ES-I3 (cell line): Measurements from ENCODE around the gene MRS2.
"Not testable (repeated sequence)": the region's sequence is repeated elsewhere in the genome, so short reads cannot be mapped to it uniquely, and the experiment has no call there.

Experiments
- H3K36me3 ChIP-seq: 2 replicates; pipeline ENCODE4 v1.6.1; 2013; ENCODE audit warnings: mild to moderate bottlenecking, low read length, control low read depth, moderate library complexity; ENCODE audit not compliant: insufficient read depth
- H3K4me1 ChIP-seq: 2 replicates; pipeline ENCODE4 v1.6.1; 2013; ENCODE audit warnings: mild to moderate bottlenecking, control low read depth, low read length; ENCODE audit not compliant: insufficient read depth
- H3K9ac ChIP-seq: 2 replicates; pipeline ENCODE4 v1.6.1; 2013; ENCODE audit warnings: low read depth, mild to moderate bottlenecking, low read length, moderate library complexity
- H3K9me3 ChIP-seq: 2 replicates; pipeline ENCODE4 v1.6.1; 2013; ENCODE audit warnings: mild to moderate bottlenecking, low read length, moderate library complexity; ENCODE audit not compliant: control insufficient read depth, insufficient read depth

MRS2 gene

DNA sequence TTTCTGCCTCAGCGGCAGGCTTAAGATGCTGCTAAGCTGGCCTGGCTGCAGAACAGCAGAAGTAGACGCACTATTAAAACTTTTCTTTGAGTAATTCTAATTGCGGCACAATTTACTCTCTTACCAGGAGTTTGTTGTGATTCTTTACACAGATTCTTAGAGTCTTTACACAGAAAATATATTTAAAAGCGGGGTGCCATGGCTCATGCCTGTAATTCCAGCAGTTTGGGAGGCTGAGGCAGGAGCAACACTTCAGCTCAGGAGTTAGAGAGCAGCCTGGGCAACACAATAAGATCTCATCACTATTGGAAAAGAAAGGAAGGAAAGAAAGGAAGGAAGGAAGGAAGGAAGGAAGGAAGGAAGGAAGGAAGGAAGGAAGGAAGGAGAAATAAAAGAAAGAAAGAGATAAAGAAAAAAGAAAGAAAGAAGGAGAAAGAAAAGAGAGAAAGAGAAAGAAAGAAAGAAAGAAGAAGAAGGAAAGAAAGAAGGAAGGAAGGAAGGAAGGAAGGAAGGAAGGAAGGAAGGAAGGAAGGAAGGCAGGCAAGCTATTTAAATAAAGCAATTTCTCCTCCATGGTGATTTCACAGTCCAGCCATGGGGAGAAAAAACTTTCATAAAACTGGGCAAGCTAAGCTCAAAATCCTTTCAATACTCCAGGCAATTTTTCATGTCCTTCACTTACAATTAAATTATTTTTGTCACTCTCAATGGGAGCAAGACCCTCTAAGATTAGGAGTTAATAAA, 21.1 kb upstream of the MRS2 start:
- H3K9ac ChIP-seq, result no peak overlapping the region
- H3K4me1 ChIP-seq, result peaks cover 5% of the 10 kb centered on the region; the same call in 1 of the 2 replicates

DNA sequence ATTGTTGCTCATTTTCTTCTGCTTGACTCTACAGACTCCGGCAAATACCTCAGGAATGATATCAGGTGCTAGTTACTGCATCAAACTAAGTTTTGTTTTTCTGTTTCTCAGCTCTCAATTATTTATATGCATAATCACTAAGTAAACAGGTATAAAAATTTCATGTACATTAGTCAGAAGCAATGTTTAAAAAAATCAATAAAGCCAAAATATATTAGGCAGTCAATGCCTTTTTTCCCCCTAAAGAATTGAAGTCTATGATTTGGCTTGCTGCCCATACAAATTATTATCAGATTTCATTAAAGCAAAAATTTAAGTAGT, 20.6 kb upstream of the MRS2 start:
- Histone ChIP-seq H3K4me1 (no peaks in the 10 kb centered on the region), H3K36me3 (no peaks in the 10 kb centered on the region), H3K9me3 (no peaks in the 10 kb centered on the region), H3K9ac (no peak overlapping the region)

More for the DNA sequence above, 21.1 kb upstream of the MRS2 start:
- H3K36me3 ChIP-seq, result no peaks in the 10 kb centered on the region
- H3K9me3 ChIP-seq, result no peaks in the 10 kb centered on the region

DNA sequence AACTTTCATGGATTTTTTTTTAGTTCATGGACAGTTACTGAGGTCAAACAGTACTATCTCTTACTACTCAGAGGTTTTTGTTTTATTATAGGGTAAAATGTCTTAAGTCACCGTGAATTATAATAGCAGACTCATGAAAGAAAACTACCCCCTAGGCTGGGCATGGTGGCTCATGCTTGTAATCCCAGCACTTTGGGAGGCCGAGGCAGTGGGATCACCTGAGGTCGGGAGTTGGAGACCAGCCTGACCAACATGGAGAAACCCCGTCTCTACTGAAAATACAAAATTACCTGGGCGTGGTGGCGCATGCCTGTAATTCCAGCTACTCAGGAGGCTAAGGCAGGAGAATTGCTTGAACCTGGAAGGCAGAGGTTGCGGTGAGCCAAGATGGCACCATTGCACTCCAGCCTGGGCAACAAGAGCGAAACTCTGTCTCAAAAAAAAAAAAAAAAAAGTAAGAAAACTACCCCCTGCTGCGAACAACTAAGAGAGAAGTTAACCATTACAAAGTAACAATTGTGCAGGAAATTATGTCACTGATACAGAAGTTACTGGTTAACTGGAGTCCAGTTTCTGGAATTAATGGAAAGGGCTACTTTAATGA, 19.7 kb upstream of the MRS2 start:
- not testable (repeated sequence) for H3K36me3 ChIP-seq, H3K9me3 ChIP-seq, H3K4me1 ChIP-seq, H3K9ac ChIP-seq

DNA sequence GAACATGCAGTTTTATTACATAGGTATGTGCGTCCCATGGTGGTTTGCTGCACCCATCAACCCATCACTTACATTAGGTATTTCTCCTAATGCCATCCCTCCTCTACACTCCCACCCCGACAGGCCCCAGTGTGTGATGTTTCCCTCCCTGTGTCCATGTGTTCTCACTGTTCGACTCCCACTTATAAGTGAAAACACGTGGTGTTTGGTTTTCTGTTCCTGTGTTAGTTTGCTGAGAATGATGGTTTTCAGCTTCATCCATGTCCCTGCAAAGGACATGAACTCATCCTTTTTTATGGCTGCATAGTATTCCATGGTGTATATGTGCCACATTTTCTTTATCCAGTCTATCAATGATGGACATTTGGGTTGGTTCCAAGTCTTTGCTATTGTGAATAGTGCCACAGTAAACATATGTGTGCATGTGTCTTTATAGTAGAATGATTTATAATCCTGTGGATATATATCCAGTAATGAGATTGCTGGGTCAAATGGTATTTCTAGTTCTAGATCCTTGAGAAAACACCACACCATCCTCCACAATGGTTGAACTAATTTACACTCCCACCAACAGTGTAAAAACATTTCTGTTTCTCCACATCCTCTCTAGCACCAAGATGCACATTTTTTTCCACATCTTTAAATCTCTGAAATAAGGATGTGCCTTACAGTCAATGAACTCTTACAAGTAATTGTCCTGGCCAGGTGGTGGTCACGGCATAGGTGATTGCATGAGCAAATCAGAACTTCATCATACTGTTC, 18.2 kb upstream of the MRS2 start:
- not testable (repeated sequence) for H3K9me3 ChIP-seq, H3K9ac ChIP-seq, H3K4me1 ChIP-seq, H3K36me3 ChIP-seq

DNA sequence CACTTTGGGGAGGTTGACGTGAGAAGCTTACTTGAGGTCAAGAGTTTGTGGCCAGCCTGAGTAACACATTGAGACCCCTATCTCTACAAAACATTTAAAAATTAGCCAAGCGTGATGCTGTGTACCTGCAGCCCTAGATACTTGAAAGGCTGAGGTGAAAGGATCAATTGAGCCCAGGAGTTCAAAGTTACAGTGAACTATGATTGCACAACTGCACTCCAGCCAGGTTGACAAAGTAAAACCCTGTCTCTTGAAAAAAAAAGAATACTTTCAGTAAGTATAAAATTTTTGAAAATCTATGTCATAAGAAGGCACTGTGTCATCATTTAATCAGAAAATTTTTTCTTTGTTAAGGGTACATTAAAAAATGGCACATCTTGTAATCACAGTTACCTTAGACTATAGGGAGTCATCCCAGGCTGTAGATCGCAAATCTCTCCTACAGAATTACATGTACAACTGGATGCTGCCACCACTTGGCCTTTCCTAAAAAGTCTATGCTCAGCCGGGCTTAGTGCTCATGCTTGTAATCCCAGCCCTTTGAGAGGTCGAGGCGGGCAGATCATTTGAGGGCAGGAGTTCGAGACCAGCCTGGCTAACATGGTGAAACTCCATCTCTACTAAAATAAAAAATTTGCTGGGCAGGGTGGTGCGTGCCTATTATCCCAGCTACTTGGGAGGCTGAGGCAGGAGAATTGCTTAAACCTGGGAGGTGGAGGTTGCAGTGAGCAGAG, 17.0 kb upstream of the MRS2 start:
- Histone ChIP-seq H3K9ac (no peak overlapping the region), H3K36me3 (no peaks in the 10 kb centered on the region), H3K9me3 (no peaks in the 10 kb centered on the region), H3K4me1 (no peaks in the 10 kb centered on the region)

DNA sequence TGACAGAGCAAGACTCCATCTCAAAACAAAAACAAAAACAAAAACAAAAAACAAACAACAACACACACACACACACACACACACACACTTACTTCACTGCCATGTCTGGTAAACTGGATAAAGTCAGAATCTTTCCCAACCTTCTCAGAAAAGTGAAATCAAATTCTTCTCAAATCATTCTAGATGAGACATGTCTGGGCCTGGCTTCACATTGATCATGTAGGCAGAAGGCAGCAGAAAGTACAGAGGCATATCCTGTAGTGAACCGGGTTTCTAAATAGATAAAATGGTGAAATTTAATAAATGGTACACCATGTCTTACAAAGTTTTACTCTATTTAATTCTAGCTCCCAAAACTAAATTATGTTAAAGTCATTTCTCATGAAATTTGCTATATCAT, 14.9 kb upstream of the MRS2 start:
- no peaks in the 10 kb centered on the region for H3K4me1 ChIP-seq
- H3K9me3 ChIP-seq, result no peaks in the 10 kb centered on the region
- no peak overlapping the region for H3K9ac ChIP-seq
- H3K36me3 ChIP-seq, result no peaks in the 10 kb centered on the region

DNA sequence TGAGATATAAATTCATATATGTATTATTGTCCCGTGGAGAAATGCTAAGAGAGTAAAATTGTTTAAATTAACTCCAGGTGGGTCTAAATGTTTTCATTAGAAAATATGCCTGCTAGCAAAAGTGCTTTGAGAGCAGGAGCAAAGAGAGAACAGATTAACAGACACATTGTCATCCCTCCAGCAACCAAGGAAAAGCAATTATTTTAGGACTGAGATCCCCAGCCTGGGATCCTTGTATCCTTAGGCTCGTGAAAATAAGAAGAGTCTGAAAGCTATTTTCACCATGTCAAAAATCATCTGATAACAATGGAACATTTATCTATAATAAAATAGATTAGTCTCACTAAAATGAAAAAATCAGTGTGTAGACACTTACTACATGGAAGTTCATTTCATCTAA, 11.5 kb upstream of the MRS2 start:
- H3K36me3 ChIP-seq, result 0 out of 2 replicates have a peak, but pooled peaks cover 3% of the 10 kb centered on the region
- H3K9ac ChIP-seq, result no peak overlapping the region
- peaks cover 4% of the 10 kb centered on the region; the same call in 1 of the 2 replicates for H3K9me3 ChIP-seq
- no peaks in the 10 kb centered on the region for H3K4me1 ChIP-seq

DNA sequence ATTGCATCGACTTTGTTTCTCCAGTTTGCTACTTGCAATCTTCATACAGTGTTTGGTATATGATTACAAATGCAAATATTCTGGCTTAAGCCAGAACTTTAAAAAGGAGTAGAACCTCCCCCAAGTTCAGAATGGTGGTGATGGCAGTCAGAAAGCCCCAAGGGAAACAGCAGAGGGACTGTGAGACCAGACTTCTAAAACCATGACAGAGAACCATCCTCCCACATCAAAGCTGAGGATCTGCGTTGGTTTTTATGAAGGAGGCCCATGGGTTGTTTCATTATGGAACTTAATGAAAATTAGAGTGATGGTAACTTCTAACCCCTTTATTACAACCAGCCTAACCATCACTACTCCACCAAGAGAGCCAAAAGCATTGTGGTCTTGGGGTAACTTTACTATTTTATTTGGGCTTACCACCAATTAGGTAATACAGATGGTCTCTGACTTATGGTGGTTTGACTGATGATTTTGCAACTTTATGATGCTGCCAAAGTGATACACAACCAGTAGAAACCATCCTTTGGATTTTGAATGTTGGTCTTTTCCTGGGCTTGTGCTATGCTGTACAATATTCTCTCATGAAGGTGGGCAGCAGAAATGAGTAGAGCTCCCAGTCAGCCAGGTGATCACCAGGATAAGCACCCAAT, 10.9 kb upstream of the MRS2 start:
- no peaks in the 10 kb centered on the region for H3K4me1 ChIP-seq
- no peak overlapping the region for H3K9ac ChIP-seq
- H3K9me3 ChIP-seq, result peaks cover 9% of the 10 kb centered on the region; the same call in 1 of the 2 replicates
- 0 out of 2 replicates have a peak, but pooled peaks cover 4% of the 10 kb centered on the region for H3K36me3 ChIP-seq

DNA sequence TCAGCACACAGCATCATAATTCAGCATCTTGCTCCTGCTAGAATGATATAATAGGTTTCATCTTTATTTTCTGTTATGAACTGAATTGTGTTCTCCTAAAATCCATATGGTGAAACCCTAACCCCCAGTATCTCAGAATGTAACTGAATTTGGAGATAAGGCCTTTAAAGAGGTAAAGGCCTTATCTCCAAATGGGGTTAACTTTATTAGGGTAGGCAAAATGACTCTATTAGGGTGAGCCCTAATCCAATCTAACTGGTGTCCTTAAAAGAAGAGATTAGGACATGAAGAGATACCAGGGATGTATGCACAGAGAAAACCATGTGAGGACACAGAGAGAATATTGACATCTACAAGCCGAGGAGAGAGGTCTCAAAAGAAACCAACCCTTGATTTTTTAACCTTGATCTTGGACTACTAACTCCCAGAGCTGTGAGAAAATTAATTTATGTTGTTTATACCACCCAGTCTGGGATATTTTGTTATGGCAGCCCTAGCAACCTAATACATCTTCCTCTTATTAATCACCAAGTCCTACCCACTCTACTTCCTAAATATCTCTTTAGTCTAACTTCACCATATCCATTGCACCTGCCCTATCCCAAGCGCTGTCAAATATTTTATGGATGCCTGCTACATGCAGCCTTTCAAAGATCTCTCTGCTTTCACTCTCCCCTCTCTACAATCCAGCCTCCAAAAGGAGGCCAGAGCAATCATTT, 8.5 kb upstream of the MRS2 start:
- 0 out of 2 replicates have a peak, but pooled peaks cover 4% of the 10 kb centered on the region for H3K36me3 ChIP-seq
- H3K4me1 ChIP-seq, result peaks cover under 1% of the 10 kb centered on the region; the same call in 1 of the 2 replicates
- H3K9me3 ChIP-seq, result peaks cover 13% of the 10 kb centered on the region; the same call in 1 of the 2 replicates
- H3K9ac ChIP-seq, result no peak overlapping the region

DNA sequence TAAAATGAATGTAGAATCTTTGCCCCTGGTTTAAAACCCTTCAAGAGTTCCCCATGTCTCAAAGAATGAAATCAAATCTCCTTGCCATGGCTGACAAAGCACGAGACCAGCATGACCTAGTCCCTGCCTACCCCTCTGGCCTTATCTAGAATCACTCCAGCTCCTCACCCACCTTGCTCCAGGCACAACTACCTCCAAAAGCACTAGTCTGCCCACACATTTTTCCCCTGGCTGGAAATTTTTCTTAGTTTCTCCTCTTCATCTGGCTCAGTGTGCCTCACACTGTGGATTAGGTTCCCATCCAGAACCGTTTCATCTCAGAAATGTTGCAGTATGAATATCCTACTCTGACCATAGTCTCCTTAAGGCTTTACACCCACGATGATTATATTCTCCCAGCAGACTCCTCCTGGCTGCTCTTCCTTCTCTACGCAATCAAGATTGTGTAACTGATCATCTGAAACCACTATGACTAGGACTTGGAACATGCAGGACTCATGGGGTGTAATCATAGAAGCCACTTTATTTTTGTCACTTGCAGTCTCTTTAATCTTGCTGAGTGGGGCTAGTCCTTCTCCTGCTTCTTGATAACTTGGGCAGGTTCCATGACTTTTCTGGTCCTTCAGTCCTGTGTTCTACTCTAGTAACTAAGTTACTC, 7.8 kb upstream of the MRS2 start:
- Histone ChIP-seq H3K9me3 (peaks cover 13% of the 10 kb centered on the region; the same call in 1 of the 2 replicates), H3K9ac (no peak overlapping the region), H3K4me1 (peaks cover 6% of the 10 kb centered on the region; the same call in 1 of the 2 replicates), H3K36me3 (0 out of 2 replicates have a peak, but pooled peaks cover 4% of the 10 kb centered on the region)

DNA sequence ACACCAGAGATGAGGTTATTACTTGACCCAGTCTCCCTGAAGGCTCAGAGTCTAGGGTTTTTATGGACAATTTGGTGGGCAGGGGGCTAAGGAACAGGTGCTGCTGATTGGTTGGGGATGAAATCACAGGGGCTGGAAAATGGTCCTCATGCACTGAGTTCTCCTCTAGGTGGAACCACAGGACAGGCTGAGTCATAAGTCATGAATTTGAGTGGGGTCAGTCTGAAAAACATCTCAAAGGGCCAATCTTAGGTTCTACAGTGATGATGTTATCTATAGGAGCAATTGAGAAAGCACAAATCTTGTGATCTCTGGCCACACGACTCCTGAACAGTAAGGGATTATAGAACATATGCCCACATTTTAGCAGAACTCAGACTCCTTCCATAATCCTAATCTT, 5.9 kb upstream of the MRS2 start:
- H3K9me3 ChIP-seq, result peaks cover 13% of the 10 kb centered on the region; the same call in 1 of the 2 replicates
- H3K4me1 ChIP-seq, result peaks cover 12% of the 10 kb centered on the region
- H3K36me3 ChIP-seq, result 0 out of 2 replicates have a peak, but pooled peaks cover 4% of the 10 kb centered on the region
- H3K9ac ChIP-seq, result no peak overlapping the region

DNA sequence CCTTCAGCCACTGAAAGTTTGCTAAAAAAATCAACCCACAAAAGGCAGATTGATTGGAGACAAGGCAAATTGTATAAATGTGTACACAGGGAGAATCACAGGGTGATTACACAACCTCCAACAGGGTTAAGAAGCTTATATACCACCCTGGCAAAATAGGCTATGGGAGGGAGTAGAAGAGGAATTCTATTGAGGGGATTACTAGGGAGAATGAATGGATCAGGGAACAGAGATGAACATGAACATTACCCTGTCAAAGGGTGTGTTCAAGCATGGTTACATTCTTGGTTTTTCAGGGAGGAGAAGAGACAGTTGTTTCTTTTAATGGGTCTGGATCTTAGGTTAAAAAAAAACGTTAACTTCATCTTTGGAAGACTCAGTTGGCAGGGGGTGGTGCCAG, 5.1 kb upstream of the MRS2 start:
- Histone ChIP-seq H3K4me1 (peaks cover 17% of the 10 kb centered on the region), H3K9me3 (peaks cover 13% of the 10 kb centered on the region; the same call in 1 of the 2 replicates), H3K36me3 (0 out of 2 replicates have a peak, but pooled peaks cover 4% of the 10 kb centered on the region), H3K9ac (no peak overlapping the region)
